SK-N-SH (cell line): Measurements from ENCODE around the gene TSC22D2. TPM values are rescaled to one million over a fixed set of nuclear protein-coding genes. Genes with fewer than 3 reads are reported as not detected.

Source experiments
- CTCF ChIA-PET: fragments of 300-600, 350-600 bp; formaldehyde crosslinking; extraction: SDS; loops from one replicate; lab custom pipeline; 2021; lab: Yijun Ruan, JAX
- POLR2A ChIA-PET: fragments of 350-600 bp; sonication (Branson Sonifier 250); formaldehyde crosslinking; extraction: SDS; loops from one replicate; lab custom pipeline; 2020; ENCODE audit warnings: antibody characterized with exemption, inconsistent platforms; lab: Yijun Ruan, JAX
- DNase-seq: peaks from one replicate; pipeline ENCODE4 v3.0.0; 2012
- H2AFZ ChIP-seq: fragments of 200-600 bp; sonication (generic); 2 replicates; pipeline ENCODE4 v1.8.1; 2016; ENCODE audit warnings: antibody characterized with exemption, mild to moderate bottlenecking, low read depth
- H3F3A ChIP-seq: fragments of 200-600 bp; sonication (generic); replicated peaks from 2 replicates; pipeline ENCODE3; 2016; ENCODE audit warnings: antibody characterized with exemption, mild to moderate bottlenecking; ENCODE audit not compliant: insufficient read depth
- H3K27ac ChIP-seq, 2 experiments: fragments of 200-500 bp in 1 of 2; fragments of 200-600 bp in 1 of 2; sonication (Bioruptor generic) in 1 of 2; sonication (generic), shearing (Covaris generic) in 1 of 2; 2 replicates each; pipeline versions ENCODE4 v1.5.1 to v1.6.1; 2014 to 2016; ENCODE audit warnings: low read depth in 2 of 2, inconsistent platforms in 1 of 2, low read length in 1 of 2, mild to moderate bottlenecking in 1 of 2, mixed read lengths in 1 of 2
- H3K27me3 ChIP-seq: fragments of 200-600 bp; sonication (generic), shearing (Covaris generic); 2 replicates; pipeline ENCODE4 v1.6.1; 2016; ENCODE audit warnings: mixed run types; ENCODE audit not compliant: insufficient read depth
- H3K36me3 ChIP-seq, 2 experiments: fragments of 200-500 bp in 1 of 2; fragments of 200-600 bp in 1 of 2; sonication (Bioruptor generic) in 1 of 2; sonication (generic) in 1 of 2; replicated peaks in 1 of 2; 2 replicates each; pipeline versions ENCODE3 to v1.5.1; 2014 to 2016; ENCODE audit warnings: low read length in 1 of 2, mild to moderate bottlenecking in 1 of 2; ENCODE audit not compliant: insufficient read depth in 2 of 2, control insufficient read depth in 1 of 2
- H3K4me1 ChIP-seq, 2 experiments: fragments of 200-500 bp in 1 of 2; fragments of 200-600 bp in 1 of 2; sonication (Bioruptor generic) in 1 of 2; sonication (generic), shearing (Covaris generic) in 1 of 2; 2 replicates each; pipeline versions ENCODE4 v1.5.1 to v1.6.1; 2014 to 2016; ENCODE audit warnings: low read depth in 1 of 2, low read length in 1 of 2, mixed run types in 1 of 2; ENCODE audit not compliant: insufficient read depth in 2 of 2, control insufficient read depth in 1 of 2
- H3K4me2 ChIP-seq: fragments of 200-600 bp; sonication (generic), shearing (Covaris generic); 2 replicates; pipeline ENCODE4 v1.6.1; 2017; ENCODE audit warnings: mixed run types
- H3K4me3 ChIP-seq, 2 experiments: fragments of 200-500 bp in 1 of 2; fragments of 200-600 bp in 1 of 2; sonication (Bioruptor generic) in 1 of 2; sonication (generic), shearing (Covaris generic) in 1 of 2; 2 replicates each; pipeline versions ENCODE4 v1.5.1 to v1.8.1; 2014 to 2016; ENCODE audit warnings: low read depth in 2 of 2, inconsistent platforms in 1 of 2, low read length in 1 of 2, mild to moderate bottlenecking in 1 of 2, mixed read lengths in 1 of 2, moderate library complexity in 1 of 2
- H3K79me2 ChIP-seq: fragments of 200-600 bp; sonication (generic); 2 replicates; pipeline ENCODE4 v1.8.1; 2017; ENCODE audit warnings: mild to moderate bottlenecking; ENCODE audit not compliant: insufficient read depth
- H3K9ac ChIP-seq: fragments of 200-600 bp; sonication (generic); 2 replicates; pipeline ENCODE4 v1.6.1; 2017; ENCODE audit warnings: mixed run types
- H3K9me2 ChIP-seq: fragments of 200-600 bp; sonication (generic); 2 replicates; pipeline ENCODE4 v1.6.1; 2017; ENCODE audit warnings: mixed run types
- H3K9me3 ChIP-seq: fragments of 200-600 bp; sonication (generic); 2 replicates; pipeline ENCODE4 v1.6.1; 2017; ENCODE audit warnings: mixed run types, mild to moderate bottlenecking, moderate library complexity
- H4K20me1 ChIP-seq: fragments of 200-600 bp; sonication (generic); 2 replicates; pipeline ENCODE4 v1.6.1; 2017; ENCODE audit warnings: mild to moderate bottlenecking, mixed run types; ENCODE audit not compliant: insufficient read depth
- ELF1 ChIP-seq: IDR thresholded peaks from 2 replicates; pipeline ENCODE4 v1.4.0; 2012
- EP300 ChIP-seq, 2 experiments: IDR thresholded peaks; 2 replicates each; pipeline versions ENCODE4 v1.4.0 to v1.6.1; 2012; ENCODE audit warnings: borderline replicate concordance in 1 of 2, low read depth in 1 of 2, low read length in 1 of 2
- EZH2phosphoT487 ChIP-seq: fragments of 200-600 bp; sonication (generic); IDR thresholded peaks from 2 replicates; pipeline ENCODE4 v1.6.1; 2017; ENCODE audit warnings: low read depth, mixed run types, mild to moderate bottlenecking, antibody characterized with exemption, moderate library complexity, borderline replicate concordance
- FOSL2 ChIP-seq: IDR thresholded peaks from 2 replicates; pipeline ENCODE4 v1.4.0; 2012; ENCODE audit warnings: low read depth, mild to moderate bottlenecking, moderate library complexity, borderline replicate concordance
- GABPA ChIP-seq: IDR thresholded peaks from 2 replicates; pipeline ENCODE4 v1.4.0; 2012; ENCODE audit warnings: low read depth, mild to moderate bottlenecking
- GATA2 ChIP-seq: sonication (generic); formaldehyde crosslinking; IDR thresholded peaks from 2 replicates; pipeline ENCODE4 v1.5.0; 2020; ENCODE audit warnings: mild to moderate bottlenecking, missing genetic modification reagents
- MXI1 ChIP-seq: IDR thresholded peaks from 2 replicates; pipeline ENCODE4 v1.6.1; 2012; ENCODE audit warnings: mild to moderate bottlenecking, low read depth, low read length, improper control_type of control experiment
- NFIC ChIP-seq: IDR thresholded peaks from 2 replicates; pipeline ENCODE4 v1.4.0; 2012; ENCODE audit warnings: borderline replicate concordance
- TAF1 ChIP-seq: IDR thresholded peaks from 2 replicates; pipeline ENCODE4 v1.6.1; 2012; ENCODE audit warnings: low read depth, mild to moderate bottlenecking, low read length, moderate library complexity, borderline replicate concordance
- TCF12 ChIP-seq: IDR thresholded peaks from 2 replicates; pipeline ENCODE4 v1.4.0; 2012
- YY1 ChIP-seq: IDR thresholded peaks from 2 replicates; pipeline ENCODE4 v1.4.0; 2012; ENCODE audit warnings: low read depth, mild to moderate bottlenecking
- WGBS: methylation state at CpG from one replicate; pipeline ENCODE4 v1.1.6; 2017; ENCODE audit warnings: low lambda C conversion rate; 5-methylcytosine and 5-hydroxymethylcytosine counted together
- polyA plus RNA-seq, 3 experiments: library from polyadenylated mRNA; depleted of rRNA; stranded (reverse); fragments of >200 nt; gene quantifications; 2 replicates each; pipeline ENCODE4 v1.2.3, GENCODE V29; 2012
- TF ChIP-seq, protein P1 (sequence below): IDR thresholded peaks from 2 replicates; pipeline ENCODE4 v1.4.0; 2012; ENCODE audit warnings: low read depth, borderline replicate concordance
- TF ChIP-seq, protein P2 (sequence below): IDR thresholded peaks from 2 replicates; pipeline ENCODE4 v1.4.0; 2012; ENCODE audit warnings: low read depth, borderline replicate concordance
- TF ChIP-seq, protein P3 (sequence below): fragments of 150-350 bp; IDR thresholded peaks from 2 replicates; pipeline ENCODE4 v1.6.1; 2017; ENCODE audit warnings: antibody characterized with exemption, low read length, low read depth, borderline replicate concordance
- TF ChIP-seq, protein P4 (sequence below): fragments of 150-350 bp; IDR thresholded peaks from 2 replicates; pipeline ENCODE4 v1.6.1; 2016; ENCODE audit warnings: mild to moderate bottlenecking, low read depth, low read length

TSC22D2 gene
- polyA plus RNA-seq, 1 of the 3 experiments (the other 2 are of a cell fraction): 4.8 TPM

DNA sequence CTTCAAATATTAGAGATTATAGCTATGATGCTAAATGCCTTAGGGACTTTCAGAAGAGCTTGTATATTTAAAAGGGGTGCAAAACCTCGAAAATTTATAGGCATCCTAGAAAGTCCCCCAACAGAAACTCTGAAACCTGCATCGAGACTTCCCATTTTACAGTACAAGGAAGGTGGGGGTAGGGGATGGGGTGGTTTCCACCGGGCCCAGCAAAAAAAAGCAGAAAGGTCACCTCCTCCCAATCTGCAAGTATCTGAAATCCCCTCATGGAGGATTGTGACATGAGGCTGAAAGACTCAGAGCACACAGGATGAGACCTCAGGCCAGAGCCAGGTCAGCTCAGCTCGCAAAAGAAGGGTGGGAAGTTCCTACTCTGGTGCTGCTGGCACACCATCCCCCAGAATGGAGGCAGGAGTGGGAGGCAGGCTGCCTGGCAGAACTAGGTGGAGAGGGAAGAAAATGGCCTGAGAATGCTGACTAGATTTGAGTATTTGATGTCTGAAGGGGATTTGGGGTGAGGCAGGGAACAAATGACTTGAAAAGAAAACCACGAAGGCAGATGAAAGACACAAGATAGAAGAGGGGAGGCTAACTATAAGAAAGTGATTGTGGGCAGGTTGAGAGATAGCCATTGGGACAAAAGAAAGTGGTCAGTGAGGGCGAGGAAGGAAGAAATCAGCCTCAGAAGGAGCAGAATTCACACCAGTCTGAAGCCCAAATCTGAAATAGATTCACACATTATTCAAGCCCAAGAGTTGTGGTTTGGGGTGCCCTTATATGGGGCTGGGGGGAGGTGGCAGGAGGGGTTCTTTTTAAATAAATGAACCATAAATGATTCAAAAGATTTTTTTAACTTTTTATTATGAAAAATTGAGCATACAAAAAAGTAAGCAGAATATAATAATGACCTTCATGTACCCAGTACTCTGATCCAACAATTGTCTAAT, 22.5 kb upstream of the TSC22D2 start:
- H3K4me2 ChIP-seq: no peak overlapping the region

DNA sequence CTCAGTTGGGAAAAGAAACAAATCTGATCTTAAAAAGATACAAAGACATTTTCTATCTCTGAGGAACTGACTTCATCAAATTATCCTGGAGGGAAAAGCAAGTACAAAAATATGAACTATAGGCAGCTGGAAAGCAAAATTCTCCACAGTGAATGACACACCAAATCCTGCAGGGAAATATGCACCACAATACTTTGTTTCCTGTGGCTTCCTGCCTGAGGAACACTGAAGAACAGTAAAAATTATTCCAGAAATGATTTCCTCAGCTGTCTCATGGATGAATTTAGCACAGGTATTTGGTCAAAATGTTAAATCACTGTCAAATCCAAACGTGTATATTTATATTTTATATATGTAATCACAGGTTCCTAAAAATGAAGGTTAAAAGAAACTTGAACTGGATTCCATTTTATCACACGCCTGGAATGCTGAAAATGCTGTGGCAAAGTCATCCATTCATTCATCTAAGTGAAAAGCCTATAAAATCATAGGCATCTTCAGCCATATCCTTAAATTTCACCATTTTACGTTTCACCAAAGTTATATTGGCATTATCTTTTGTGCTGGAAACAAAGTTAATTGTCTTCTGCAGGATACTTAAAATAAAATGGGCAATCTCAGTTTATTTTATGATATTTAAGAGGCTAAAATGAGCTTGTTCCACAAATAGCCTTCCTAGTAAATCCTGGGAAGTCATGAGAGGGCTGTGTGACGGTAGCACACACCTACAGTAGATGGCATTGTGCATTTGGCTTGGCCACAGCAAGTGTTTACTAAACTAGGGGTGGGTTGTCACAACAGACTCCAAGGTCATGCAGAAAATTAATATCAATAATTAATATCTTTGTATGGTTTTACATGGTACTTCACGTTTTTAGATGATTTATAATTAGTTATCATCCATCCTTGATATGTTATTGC, 19.3 kb upstream of the TSC22D2 start:
- Histone ChIP-seq H3K79me2 (no peaks in the 10 kb centered on the region), H3K4me1 (peaks cover 0 to 15% of the 10 kb centered on the region in 2 experiments; a peak in 2 of 4 replicates), H3K4me3 (no peak overlapping the region), H3K9me3 (no peaks in the 10 kb centered on the region), H3K36me3 (peaks cover 0 to 4% of the 10 kb centered on the region in 2 experiments), H3K27ac (peak overlapping the region in 1 of 2 experiments; percentile 10; a peak in 1 of 4 replicates), H2AFZ (no peak overlapping the region), H3K27me3 (no peaks in the 10 kb centered on the region), H3K9me2 (no peaks in the 10 kb centered on the region), H4K20me1 (no peaks in the 10 kb centered on the region), H3K9ac (no peak overlapping the region), H3F3A (peaks cover 15% of the 10 kb centered on the region)
- CTCF ChIA-PET: no interaction called here
- no peak for DNase-seq
- 79% methylated on average over 5 of the region's 5 CpGs for WGBS
- no peak for TF ChIP-seq GABPA
- no peak for TF ChIP-seq ELF1
- TF ChIP-seq, protein P1, sequence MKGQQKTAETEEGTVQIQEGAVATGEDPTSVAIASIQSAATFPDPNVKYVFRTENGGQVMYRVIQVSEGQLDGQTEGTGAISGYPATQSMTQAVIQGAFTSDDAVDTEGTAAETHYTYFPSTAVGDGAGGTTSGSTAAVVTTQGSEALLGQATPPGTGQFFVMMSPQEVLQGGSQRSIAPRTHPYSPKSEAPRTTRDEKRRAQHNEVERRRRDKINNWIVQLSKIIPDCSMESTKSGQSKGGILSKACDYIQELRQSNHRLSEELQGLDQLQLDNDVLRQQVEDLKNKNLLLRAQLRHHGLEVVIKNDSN: no peak
- no peak for TF ChIP-seq TAF1
- TF ChIP-seq, protein P2, sequence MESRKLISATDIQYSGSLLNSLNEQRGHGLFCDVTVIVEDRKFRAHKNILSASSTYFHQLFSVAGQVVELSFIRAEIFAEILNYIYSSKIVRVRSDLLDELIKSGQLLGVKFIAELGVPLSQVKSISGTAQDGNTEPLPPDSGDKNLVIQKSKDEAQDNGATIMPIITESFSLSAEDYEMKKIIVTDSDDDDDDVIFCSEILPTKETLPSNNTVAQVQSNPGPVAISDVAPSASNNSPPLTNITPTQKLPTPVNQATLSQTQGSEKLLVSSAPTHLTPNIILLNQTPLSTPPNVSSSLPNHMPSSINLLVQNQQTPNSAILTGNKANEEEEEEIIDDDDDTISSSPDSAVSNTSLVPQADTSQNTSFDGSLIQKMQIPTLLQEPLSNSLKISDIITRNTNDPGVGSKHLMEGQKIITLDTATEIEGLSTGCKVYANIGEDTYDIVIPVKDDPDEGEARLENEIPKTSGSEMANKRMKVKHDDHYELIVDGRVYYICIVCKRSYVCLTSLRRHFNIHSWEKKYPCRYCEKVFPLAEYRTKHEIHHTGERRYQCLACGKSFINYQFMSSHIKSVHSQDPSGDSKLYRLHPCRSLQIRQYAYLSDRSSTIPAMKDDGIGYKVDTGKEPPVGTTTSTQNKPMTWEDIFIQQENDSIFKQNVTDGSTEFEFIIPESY: no peak
- TF ChIP-seq, all 33 proteins: peak for 0
- POLR2A ChIA-PET: no interaction called here
- no peak overlapping the region for H3K4me2 ChIP-seq

More for the DNA sequence above, 22.5 kb upstream of the TSC22D2 start:
- no peak overlapping the region for H3K27ac ChIP-seq
- no peaks in the 10 kb centered on the region for H3K27me3 ChIP-seq
- H3K36me3 ChIP-seq: no peaks in the 10 kb centered on the region
- no peak for DNase-seq
- H3K9me2 ChIP-seq: no peaks in the 10 kb centered on the region
- H3K9ac ChIP-seq: no peak overlapping the region
- CTCF ChIA-PET: no interaction called here
- no peaks in the 10 kb centered on the region for H3K79me2 ChIP-seq
- H3K9me3 ChIP-seq: no peaks in the 10 kb centered on the region
- POLR2A ChIA-PET: no interaction called here
- H3K4me1 ChIP-seq: 0 out of 4 replicates have a peak, but pooled peaks cover 0 to 10% of the 10 kb centered on the region in 2 experiments
- TF ChIP-seq TCF12 (no peak), GATA2 (CRISPR knock-in tag) (no peak), GABPA (no peak), FOSL2 (no peak), EZH2phosphoT487 (no peak), NFIC (no peak), YY1 (no peak), EP300 (IDR thresholded peaks at IDR 0.05; ENCODE audit: borderline replicate concordance in 1 of 2, low read depth in 1 of 2, low read length in 1 of 2) (no peak), TAF1 (no peak), MXI1 (no peak)
- TF ChIP-seq, protein P3, sequence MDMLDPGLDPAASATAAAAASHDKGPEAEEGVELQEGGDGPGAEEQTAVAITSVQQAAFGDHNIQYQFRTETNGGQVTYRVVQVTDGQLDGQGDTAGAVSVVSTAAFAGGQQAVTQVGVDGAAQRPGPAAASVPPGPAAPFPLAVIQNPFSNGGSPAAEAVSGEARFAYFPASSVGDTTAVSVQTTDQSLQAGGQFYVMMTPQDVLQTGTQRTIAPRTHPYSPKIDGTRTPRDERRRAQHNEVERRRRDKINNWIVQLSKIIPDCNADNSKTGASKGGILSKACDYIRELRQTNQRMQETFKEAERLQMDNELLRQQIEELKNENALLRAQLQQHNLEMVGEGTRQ: no peak
- TF ChIP-seq, protein P4, sequence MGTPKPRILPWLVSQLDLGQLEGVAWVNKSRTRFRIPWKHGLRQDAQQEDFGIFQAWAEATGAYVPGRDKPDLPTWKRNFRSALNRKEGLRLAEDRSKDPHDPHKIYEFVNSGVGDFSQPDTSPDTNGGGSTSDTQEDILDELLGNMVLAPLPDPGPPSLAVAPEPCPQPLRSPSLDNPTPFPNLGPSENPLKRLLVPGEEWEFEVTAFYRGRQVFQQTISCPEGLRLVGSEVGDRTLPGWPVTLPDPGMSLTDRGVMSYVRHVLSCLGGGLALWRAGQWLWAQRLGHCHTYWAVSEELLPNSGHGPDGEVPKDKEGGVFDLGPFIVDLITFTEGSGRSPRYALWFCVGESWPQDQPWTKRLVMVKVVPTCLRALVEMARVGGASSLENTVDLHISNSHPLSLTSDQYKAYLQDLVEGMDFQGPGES: no peak
- WGBS: 90% methylated on average over 6 of the region's 6 CpGs
- no peak overlapping the region for H2AFZ ChIP-seq
- peaks cover 11% of the 10 kb centered on the region for H3F3A ChIP-seq
- H4K20me1 ChIP-seq: no peaks in the 10 kb centered on the region
- no peak overlapping the region for H3K4me3 ChIP-seq
